HCT116 (cell line): ENCODE data around the gene GPR142. TPM values are rescaled to one million over a fixed set of nuclear protein-coding genes. Genes with fewer than 3 reads are reported as not detected.

Experiments
- ATAC-seq: fragments of 200-7000 bp; cut with Tn5 transposase; 2 replicates; pipeline ENCODE4 v1.9.1; 2020; ENCODE audit warnings: mild to moderate bottlenecking, moderate library complexity
- BruUV-seq: library from RNA; stranded (reverse); fragments of 400-500 nt; replicated peaks from 2 replicates; lab custom pipeline; 2021; lab: Mats Ljungman, UMichigan
- CTCF ChIA-PET: fragments of 300-600 bp; sonication (Branson Sonifier 250); formaldehyde crosslinking; loops from one replicate; lab custom pipeline; 2021; ENCODE audit warnings: antibody characterized with exemption; lab: Charles Lee
- POLR2A ChIA-PET: fragments of 300-600, 350-600 bp; sonication (Branson Sonifier 250); formaldehyde crosslinking; loops from one replicate; lab custom pipeline; 2021; ENCODE audit warnings: antibody characterized with exemption; lab: Charles Lee
- RAD21 ChIA-PET, 2 experiments: fragments of 300-600 bp; sonication (Branson Sonifier 250); formaldehyde crosslinking; loops; one replicate each; lab custom pipeline; 2023; ENCODE audit warnings: low total read pairs in 2 of 2; ENCODE audit not compliant: uncharacterized antibody in 2 of 2, unreplicated experiment in 2 of 2, low non-redundant PET in 1 of 2; lab: Charles Lee
- DNase-seq: peaks from one replicate; pipeline ENCODE4 v3.0.0-alpha.2; 2010; ENCODE audit warnings: low read depth, low spot score
- H2AFZ ChIP-seq: fragments of 200-600 bp; shearing (Covaris generic), sonication (generic); 2 replicates; pipeline ENCODE4 v1.6.1; 2017; ENCODE audit warnings: low read depth, mixed run types, mixed read lengths, antibody characterized with exemption, low read length; ENCODE audit not compliant: poor library complexity, severe bottlenecking
- H3K27ac ChIP-seq: 2 replicates; pipeline ENCODE4 v1.5.1; 2012; ENCODE audit warnings: low read depth, low read length
- H3K27me3 ChIP-seq: fragments of 200-600 bp; sonication (generic); 2 replicates; pipeline ENCODE4 v1.6.1; 2016; ENCODE audit warnings: mixed run types, low read length, mixed read lengths; ENCODE audit not compliant: insufficient read depth
- H3K36me3 ChIP-seq, 2 experiments: fragments of 200-500 bp in 1 of 2; fragments of 200-600 bp in 1 of 2; sonication (Bioruptor generic) in 1 of 2; sonication (generic) in 1 of 2; 2 replicates each; pipeline versions ENCODE4 v1.5.1 to v1.6.1; 2014 to 2016; ENCODE audit warnings: low read length in 2 of 2, inconsistent platforms in 1 of 2, mixed read lengths in 1 of 2, mixed run types in 1 of 2; ENCODE audit not compliant: insufficient read depth in 2 of 2, control insufficient read depth in 1 of 2
- H3K4me1 ChIP-seq, 2 experiments: fragments of 200-600 bp in 1 of 2; sonication (generic) in 1 of 2; 2 replicates each; pipeline versions ENCODE4 v1.5.1 to v1.6.1; 2012 to 2017; ENCODE audit warnings: low read length in 2 of 2, inconsistent platforms in 1 of 2, mild to moderate bottlenecking in 1 of 2, mixed read lengths in 1 of 2, mixed run types in 1 of 2, moderate library complexity in 1 of 2; ENCODE audit not compliant: insufficient read depth in 2 of 2, control insufficient read depth in 1 of 2
- H3K4me2 ChIP-seq: fragments of 200-600 bp; sonication (generic); 2 replicates; pipeline ENCODE4 v1.6.1; 2017; ENCODE audit warnings: mixed run types, low read length, mixed read lengths
- H3K4me3 ChIP-seq, 2 experiments: fragments of 200-600 bp in 1 of 2; sonication (generic) in 1 of 2; replicated peaks in 1 of 2; 2 replicates each; pipeline ENCODE4 v1.5.1; 2011 to 2016; ENCODE audit warnings: low read length in 2 of 2, control low read depth in 1 of 2, low read depth in 1 of 2, mild to moderate bottlenecking in 1 of 2, mixed read lengths in 1 of 2, mixed run types in 1 of 2
- H3K79me2 ChIP-seq: fragments of 200-600 bp; sonication (generic); 2 replicates; pipeline ENCODE4 v1.6.1; 2017; ENCODE audit warnings: mild to moderate bottlenecking, mixed run types, low read length, moderate library complexity, mixed read lengths; ENCODE audit not compliant: insufficient read depth
- H3K9ac ChIP-seq: fragments of 200-600 bp; sonication (generic); 2 replicates; pipeline ENCODE4 v1.6.1; 2016; ENCODE audit warnings: low read length, mixed read lengths
- H3K9me2 ChIP-seq: fragments of 200-600 bp; sonication (generic), shearing (Covaris generic); 2 replicates; pipeline ENCODE4 v1.6.1; 2017; ENCODE audit warnings: mixed run types, mild to moderate bottlenecking, moderate library complexity; ENCODE audit not compliant: insufficient read depth
- H3K9me3 ChIP-seq, 2 experiments: fragments of 200-500 bp in 1 of 2; fragments of 200-600 bp in 1 of 2; sonication (Bioruptor generic) in 1 of 2; sonication (generic) in 1 of 2; 2 replicates each; pipeline ENCODE4 v1.6.1; 2014 to 2017; ENCODE audit warnings: low read length in 2 of 2, mixed read lengths in 2 of 2, inconsistent platforms in 1 of 2, low read depth in 1 of 2, mild to moderate bottlenecking in 1 of 2, mixed run types in 1 of 2, moderate library complexity in 1 of 2; ENCODE audit not compliant: control insufficient read depth in 1 of 2, insufficient read depth in 1 of 2
- H4K20me1 ChIP-seq: fragments of 200-600 bp; sonication (generic), shearing (Covaris generic); 2 replicates; pipeline ENCODE4 v1.6.1; 2017; ENCODE audit warnings: mixed run types, mild to moderate bottlenecking, moderate library complexity; ENCODE audit not compliant: insufficient read depth
- CBX3 ChIP-seq: IDR thresholded peaks from 2 replicates; pipeline ENCODE4 v1.6.1; 2012; ENCODE audit warnings: low read depth
- CEBPB ChIP-seq: IDR thresholded peaks from 2 replicates; pipeline ENCODE4 v1.6.1; 2012; ENCODE audit warnings: low read depth
- EGR1 ChIP-seq: IDR thresholded peaks from 2 replicates; pipeline ENCODE4 v1.6.1; 2012; ENCODE audit warnings: low read depth
- ELF1 ChIP-seq: IDR thresholded peaks from 2 replicates; pipeline ENCODE4 v1.6.1; 2012; ENCODE audit warnings: low read depth, borderline replicate concordance
- EZH2 ChIP-seq: fragments of 200-600 bp; sonication (generic); IDR thresholded peaks from 2 replicates; pipeline ENCODE4 v1.6.1; 2017; ENCODE audit warnings: antibody characterized with exemption, mixed run types
- EZH2phosphoT487 ChIP-seq: fragments of 200-600 bp; IDR thresholded peaks from 2 replicates; pipeline ENCODE4 v1.6.1; 2018; ENCODE audit warnings: antibody characterized with exemption, borderline replicate concordance
- JUND ChIP-seq: IDR thresholded peaks from 2 replicates; pipeline ENCODE4 v1.6.1; 2012
- POLR2A ChIP-seq: IDR thresholded peaks from 2 replicates; pipeline ENCODE4 v1.7.0; 2011; ENCODE audit warnings: borderline replicate concordance; ENCODE audit not compliant: insufficient read depth, insufficient read length; ENCODE audit errors: extremely low read depth
- POLR2AphosphoS5 ChIP-seq: IDR thresholded peaks from 2 replicates; pipeline ENCODE4 v1.6.1; 2011; ENCODE audit warnings: mild to moderate bottlenecking, low read depth, low read length, moderate library complexity
- SIN3A ChIP-seq: IDR thresholded peaks from 2 replicates; pipeline ENCODE4 v1.6.1; 2012; ENCODE audit warnings: low read depth
- SP1 ChIP-seq: IDR thresholded peaks from 2 replicates; pipeline ENCODE4 v1.6.1; 2012; ENCODE audit warnings: low read depth
- SRF ChIP-seq: IDR thresholded peaks from 2 replicates; pipeline ENCODE4 v1.6.1; 2012; ENCODE audit warnings: low read depth
- YY1 ChIP-seq: IDR thresholded peaks from 2 replicates; pipeline ENCODE4 v1.6.1; 2011; ENCODE audit warnings: low read length, low read depth, moderate library complexity, mild to moderate bottlenecking; ENCODE audit not compliant: insufficient replicate concordance; ENCODE audit errors: extremely low read depth
- ZNF274 ChIP-seq: fragments of 200-500 bp; sonication (Bioruptor generic); IDR thresholded peaks from 2 replicates; pipeline ENCODE4 v1.6.1; 2014; ENCODE audit warnings: mild to moderate bottlenecking, low read depth, low read length, inconsistent platforms
- intact Hi-C: fragments of 100-400 bp; cut with micrococcal nuclease; formaldehyde crosslinking; loops from 2 replicates; pipeline ENCODE4 v1.10.0; 2022
- total RNA-seq: library from RNA; stranded (reverse); gene quantifications from one replicate; pipeline ENCODE4 v1.2.1, GENCODE V29; 2021; ENCODE audit not compliant: unreplicated experiment
- TF ChIP-seq, protein P1 (sequence below): IDR thresholded peaks from 2 replicates; pipeline ENCODE4 v1.6.1; 2011; ENCODE audit warnings: mild to moderate bottlenecking, low read length, moderate library complexity; ENCODE audit not compliant: insufficient replicate concordance; ENCODE audit errors: extremely low read depth
- TF ChIP-seq, protein P2 (sequence below): IDR thresholded peaks from 2 replicates; pipeline ENCODE4 v1.6.1; 2012
- TF ChIP-seq, protein P3 (sequence below): IDR thresholded peaks from 2 replicates; pipeline ENCODE4 v1.6.1; 2012

GPR142 gene
- total RNA-seq, 1 experiment from 2014 or later = not detected

DNA sequence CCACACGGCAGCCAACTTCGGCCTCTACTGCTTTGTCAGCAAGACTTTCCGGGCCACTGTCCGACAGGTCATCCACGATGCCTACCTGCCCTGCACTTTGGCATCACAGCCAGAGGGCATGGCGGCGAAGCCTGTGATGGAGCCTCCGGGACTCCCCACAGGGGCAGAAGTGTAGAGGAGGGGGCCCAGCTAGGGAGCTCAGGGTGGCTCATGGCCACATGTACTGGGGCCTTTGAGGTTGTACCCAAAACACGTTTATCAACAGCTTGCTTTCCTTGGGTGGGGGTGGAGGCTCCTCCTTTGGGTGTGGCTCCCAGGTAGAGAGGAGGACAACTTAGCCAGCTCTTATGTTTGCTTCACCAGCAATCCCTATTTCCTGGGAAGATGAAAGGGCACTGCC, 5.1 kb downstream of the GPR142 start:
- ATAC-seq = no peak
- no peaks in the 10 kb centered on the region for H3K9me2 ChIP-seq
- no peak overlapping the region for H3K9ac ChIP-seq
- H3K27me3 ChIP-seq = peaks cover 14% of the 10 kb centered on the region; the same call in 1 of the 2 replicates
- no peaks in the 10 kb centered on the region for H3K9me3 ChIP-seq
- no peak overlapping the region for H3K27ac ChIP-seq
- ChIA-PET POLR2A (no interaction called here), RAD21 (no interaction called here), CTCF (no interaction called here)
- H3K4me3 ChIP-seq = no peak overlapping the region
- BruUV-seq = no TSS peak
- H4K20me1 ChIP-seq = no peaks in the 10 kb centered on the region
- no peak overlapping the region for H3K4me2 ChIP-seq
- H2AFZ ChIP-seq = no peak overlapping the region
- DNase-seq = no peak
- H3K36me3 ChIP-seq = no peaks in the 10 kb centered on the region
- H3K79me2 ChIP-seq = no peaks in the 10 kb centered on the region
- intact Hi-C loops = no loop called here
- TF ChIP-seq POLR2AphosphoS5 = no peak
- TF ChIP-seq, protein P1, sequence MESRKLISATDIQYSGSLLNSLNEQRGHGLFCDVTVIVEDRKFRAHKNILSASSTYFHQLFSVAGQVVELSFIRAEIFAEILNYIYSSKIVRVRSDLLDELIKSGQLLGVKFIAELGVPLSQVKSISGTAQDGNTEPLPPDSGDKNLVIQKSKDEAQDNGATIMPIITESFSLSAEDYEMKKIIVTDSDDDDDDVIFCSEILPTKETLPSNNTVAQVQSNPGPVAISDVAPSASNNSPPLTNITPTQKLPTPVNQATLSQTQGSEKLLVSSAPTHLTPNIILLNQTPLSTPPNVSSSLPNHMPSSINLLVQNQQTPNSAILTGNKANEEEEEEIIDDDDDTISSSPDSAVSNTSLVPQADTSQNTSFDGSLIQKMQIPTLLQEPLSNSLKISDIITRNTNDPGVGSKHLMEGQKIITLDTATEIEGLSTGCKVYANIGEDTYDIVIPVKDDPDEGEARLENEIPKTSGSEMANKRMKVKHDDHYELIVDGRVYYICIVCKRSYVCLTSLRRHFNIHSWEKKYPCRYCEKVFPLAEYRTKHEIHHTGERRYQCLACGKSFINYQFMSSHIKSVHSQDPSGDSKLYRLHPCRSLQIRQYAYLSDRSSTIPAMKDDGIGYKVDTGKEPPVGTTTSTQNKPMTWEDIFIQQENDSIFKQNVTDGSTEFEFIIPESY = no peak
- no peak for TF ChIP-seq ELF1
- TF ChIP-seq JUND = no peak
- TF ChIP-seq EZH2phosphoT487 = no peak
- no peak for TF ChIP-seq SRF
- TF ChIP-seq, protein P2, sequence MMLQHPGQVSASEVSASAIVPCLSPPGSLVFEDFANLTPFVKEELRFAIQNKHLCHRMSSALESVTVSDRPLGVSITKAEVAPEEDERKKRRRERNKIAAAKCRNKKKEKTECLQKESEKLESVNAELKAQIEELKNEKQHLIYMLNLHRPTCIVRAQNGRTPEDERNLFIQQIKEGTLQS = no peak
- no peak for TF ChIP-seq POLR2A
- no peak for TF ChIP-seq EGR1
- TF ChIP-seq SIN3A = no peak
- no peak for TF ChIP-seq ZNF274
- TF ChIP-seq CBX3 = no peak
- no peak for TF ChIP-seq CEBPB
- TF ChIP-seq EZH2 = no peak
- no peak for TF ChIP-seq YY1
- TF ChIP-seq SP1 = no peak
- TF ChIP-seq, protein P3, sequence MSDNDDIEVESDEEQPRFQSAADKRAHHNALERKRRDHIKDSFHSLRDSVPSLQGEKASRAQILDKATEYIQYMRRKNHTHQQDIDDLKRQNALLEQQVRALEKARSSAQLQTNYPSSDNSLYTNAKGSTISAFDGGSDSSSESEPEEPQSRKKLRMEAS = no peak
- peaks cover 2 to 13% of the 10 kb centered on the region in 2 experiments; a peak in 2 of 4 replicates for H3K4me1 ChIP-seq
